Tibial nerve (tissue), 4 donors: ENCODE data around the gene PPDPF. TPM values are rescaled to one million over a fixed set of nuclear protein-coding genes. Genes with fewer than 3 reads are reported as not detected.

Source experiments
- DNase-seq, 2 donors: peaks; one replicate each; pipeline ENCODE4 v3.0.0-alpha.2; 2019; ENCODE audit warnings: low spot score in 2 of 2
- H3K27ac ChIP-seq, 4 donors: fragments of 200-600 bp; sonication (generic) in 3 of 4; one replicate each; pipeline ENCODE4 v1.5.1; 2017 to 2019; ENCODE audit warnings: mild to moderate bottlenecking in 1 of 4
- H3K27me3 ChIP-seq, 2 donors: fragments of 200-600 bp; sonication (generic) in 1 of 2; one replicate each; pipeline versions ENCODE4 v1.5.1 to v1.6.0; 2017 to 2019
- H3K36me3 ChIP-seq, 3 donors: fragments of 200-600 bp; sonication (generic); one replicate each; pipeline ENCODE4 v1.5.1; 2018 to 2019
- H3K4me1 ChIP-seq, 4 donors: fragments of 200-600 bp; sonication (generic) in 3 of 4; one replicate each; pipeline ENCODE4 v1.5.1; 2017 to 2019
- H3K4me3 ChIP-seq, 4 donors: fragments of 200-600 bp; sonication (generic) in 3 of 4; one replicate each; pipeline ENCODE4 v1.5.1; 2017 to 2019; ENCODE audit warnings: mild to moderate bottlenecking in 1 of 4, moderate library complexity in 1 of 4
- H3K9me3 ChIP-seq, 4 donors: fragments of 200-600 bp; sonication (generic) in 3 of 4; one replicate each; pipeline ENCODE4 v1.5.1; 2017 to 2019
- EP300 ChIP-seq, 2 donors: sonication (generic); formaldehyde crosslinking; IDR thresholded peaks; one replicate each; pipeline ENCODE4 v1.6.1; 2017; ENCODE audit warnings: antibody characterized with exemption in 2 of 2, mild to moderate bottlenecking in 1 of 2
- POLR2A ChIP-seq, 2 donors: fragments of 450-650 bp; IDR thresholded peaks; one replicate each; pipeline ENCODE4 v1.6.1; 2017; ENCODE audit warnings: antibody characterized with exemption in 2 of 2, mild to moderate bottlenecking in 2 of 2, moderate library complexity in 2 of 2
- WGBS, 2 donors: methylation state at CpG; one replicate each; pipeline ENCODE4 v1.1.5; 2018; 5-methylcytosine and 5-hydroxymethylcytosine counted together
- total RNA-seq, 4 donors: library from RNA; depleted of rRNA; stranded (reverse); fragments of >200 nt; gene quantifications; one replicate each; pipeline ENCODE4 v1.1.0, GENCODE V29; 2016
- TF ChIP-seq, protein P1 (sequence below), 5 experiments: fragments of 200-600 bp in 3 of 5; fragments of 450-650 bp in 2 of 5; sonication (generic) in 3 of 5; IDR thresholded peaks; one replicate each; pipeline ENCODE4 v1.5.1; 2016 to 2019; ENCODE audit warnings: antibody characterized with exemption in 5 of 5, mild to moderate bottlenecking in 3 of 5, moderate library complexity in 2 of 5

PPDPF gene
- total RNA-seq, 4 donors from 2014 or later = 59.0 to 165 (median 119) TPM

DNA sequence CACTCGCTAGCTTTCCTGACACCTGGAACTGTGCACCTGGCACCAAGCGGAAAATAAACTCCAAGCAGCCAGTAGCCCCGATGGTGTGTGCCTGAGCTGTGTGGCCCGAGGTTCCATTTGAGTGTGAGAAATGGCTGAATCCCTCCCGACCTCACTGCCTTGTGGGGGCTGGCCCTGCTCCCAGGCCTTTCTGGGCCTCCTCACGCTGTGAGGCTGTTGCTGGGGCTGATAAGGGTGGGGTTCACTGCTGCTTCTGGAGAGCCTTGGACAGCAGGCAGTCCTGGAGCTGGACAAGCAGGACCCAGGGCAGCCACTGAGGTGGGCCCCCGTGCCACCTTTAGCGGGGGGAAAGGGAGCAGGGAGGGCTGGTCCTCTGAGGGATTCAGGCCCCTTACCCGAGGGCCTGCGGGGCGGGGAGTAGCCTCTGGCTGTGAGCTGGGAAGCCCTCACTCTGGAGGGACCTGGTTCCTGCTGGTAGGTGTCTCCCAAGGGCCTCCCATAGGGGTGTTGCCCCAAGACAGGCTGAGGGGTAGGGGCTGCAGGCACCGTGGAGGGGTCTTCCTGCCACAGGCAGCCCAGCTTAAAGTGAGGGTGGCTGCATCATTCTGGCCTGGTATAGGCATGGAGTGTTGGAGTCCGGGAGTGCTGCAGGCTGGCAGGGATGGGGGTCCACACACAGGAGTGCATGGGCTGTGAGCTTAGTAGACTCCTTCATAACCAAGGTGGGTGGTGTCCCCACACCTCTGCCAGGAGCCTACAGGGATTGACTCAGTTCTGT, 1.7 kb downstream of the PPDPF start:
- WGBS, 2 donors = 60 to 61% methylated on average over 8 to 13 of the region's 13 CpGs
- Histone ChIP-seq H3K4me3 (peak overlapping the region in 3 of 4 donors; percentile 72 to 99 (median 98)), H3K9me3 (peaks cover 0 to 10% (median 0%) of the 10 kb centered on the region in 4 donors), H3K36me3 (peaks cover 0 to 31% (median 0%) of the 10 kb centered on the region in 3 donors), H3K27me3 (peaks cover 0 to 4% of the 10 kb centered on the region in 2 donors), H3K4me1 (peaks cover 0 to 43% (median 16%) of the 10 kb centered on the region in 4 donors), H3K27ac (peak overlapping the region; percentile 93 to 100 (median 95))
- TF ChIP-seq, protein P1, sequence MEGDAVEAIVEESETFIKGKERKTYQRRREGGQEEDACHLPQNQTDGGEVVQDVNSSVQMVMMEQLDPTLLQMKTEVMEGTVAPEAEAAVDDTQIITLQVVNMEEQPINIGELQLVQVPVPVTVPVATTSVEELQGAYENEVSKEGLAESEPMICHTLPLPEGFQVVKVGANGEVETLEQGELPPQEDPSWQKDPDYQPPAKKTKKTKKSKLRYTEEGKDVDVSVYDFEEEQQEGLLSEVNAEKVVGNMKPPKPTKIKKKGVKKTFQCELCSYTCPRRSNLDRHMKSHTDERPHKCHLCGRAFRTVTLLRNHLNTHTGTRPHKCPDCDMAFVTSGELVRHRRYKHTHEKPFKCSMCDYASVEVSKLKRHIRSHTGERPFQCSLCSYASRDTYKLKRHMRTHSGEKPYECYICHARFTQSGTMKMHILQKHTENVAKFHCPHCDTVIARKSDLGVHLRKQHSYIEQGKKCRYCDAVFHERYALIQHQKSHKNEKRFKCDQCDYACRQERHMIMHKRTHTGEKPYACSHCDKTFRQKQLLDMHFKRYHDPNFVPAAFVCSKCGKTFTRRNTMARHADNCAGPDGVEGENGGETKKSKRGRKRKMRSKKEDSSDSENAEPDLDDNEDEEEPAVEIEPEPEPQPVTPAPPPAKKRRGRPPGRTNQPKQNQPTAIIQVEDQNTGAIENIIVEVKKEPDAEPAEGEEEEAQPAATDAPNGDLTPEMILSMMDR (IDR thresholded peaks at IDR 0.05) = no peak
- TF ChIP-seq POLR2A (IDR thresholded peaks at IDR 0.05) = no peak
- TF ChIP-seq EP300 (IDR thresholded peaks at IDR 0.05) = no peak
- no peak for DNase-seq

DNA sequence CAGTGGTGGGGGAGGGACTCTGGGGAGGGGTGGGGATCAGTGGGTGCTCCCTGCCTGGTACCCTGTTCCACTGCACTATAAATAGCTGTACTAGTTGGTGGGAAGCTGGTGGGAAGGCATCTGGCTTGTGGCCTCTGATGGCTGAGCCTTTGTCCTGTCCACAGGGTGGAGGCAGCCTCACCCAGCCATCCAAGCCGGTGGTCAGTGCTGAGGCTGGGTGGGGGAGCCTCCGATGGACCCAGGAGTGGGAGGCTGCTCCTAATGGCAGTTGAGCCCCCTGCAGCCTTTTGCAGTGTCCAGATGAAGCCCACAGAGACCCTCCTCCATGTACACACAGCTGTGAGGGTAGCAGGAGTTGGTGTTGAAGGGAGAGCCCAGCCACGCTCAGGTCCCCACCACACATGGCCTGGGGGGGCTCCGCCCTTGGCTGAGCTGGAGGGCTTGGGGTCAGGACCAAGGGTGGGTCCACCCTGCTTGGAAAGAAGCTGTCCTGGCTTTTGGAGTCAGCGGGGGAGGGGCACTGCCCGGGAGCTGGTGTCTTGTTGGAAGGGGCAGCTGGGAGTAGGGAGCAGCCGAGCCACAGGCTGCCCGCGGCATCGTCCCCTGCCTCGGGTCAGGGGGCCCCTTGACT, 2.5 kb downstream of the PPDPF start:
- Histone ChIP-seq H3K27me3 (peaks cover 0 to under 1% of the 10 kb centered on the region in 2 donors), H3K27ac (peak overlapping the region in 2 of 4 donors; percentile 16 to 100), H3K4me3 (no peak overlapping the region), H3K9me3 (peaks cover 0 to 10% (median 0%) of the 10 kb centered on the region in 4 donors), H3K4me1 (peaks cover 0 to 43% (median 16%) of the 10 kb centered on the region in 4 donors), H3K36me3 (peaks cover 0 to 26% (median 0%) of the 10 kb centered on the region in 3 donors)
- no peak for DNase-seq
- 87 to 91% methylated on average over 9 to 11 of the region's 11 CpGs for WGBS, 2 donors
- TF ChIP-seq EP300 (IDR thresholded peaks at IDR 0.05) (no peak), POLR2A (IDR thresholded peaks at IDR 0.05) (no peak)
- TF ChIP-seq, protein P1 (IDR thresholded peaks at IDR 0.05) = no peak

DNA sequence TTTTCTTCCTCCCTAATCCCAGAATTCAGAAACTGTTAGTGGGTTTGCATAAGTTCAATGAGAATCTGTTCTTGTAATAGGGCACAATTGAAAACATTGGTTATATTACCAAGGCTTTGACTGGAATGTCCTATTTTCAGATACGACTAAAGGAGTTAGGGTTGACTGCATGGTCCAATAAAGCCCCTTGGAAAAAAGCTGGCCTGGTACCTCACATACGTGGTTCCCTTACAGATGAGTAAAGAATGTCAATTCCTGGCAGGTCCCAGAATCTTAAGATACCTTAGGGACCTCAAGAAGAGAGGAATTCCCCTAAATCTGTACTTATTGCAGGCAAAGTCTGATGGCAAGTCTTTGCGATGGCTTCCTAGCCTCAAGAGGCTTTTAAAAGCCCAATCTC, 4.6 kb downstream of the PPDPF start:
- 48 to 49% methylated on average over 3 of the region's 3 CpGs for WGBS, 2 donors
- H3K4me1 ChIP-seq = peaks cover 0 to 34% (median 16%) of the 10 kb centered on the region in 4 donors
- H3K36me3 ChIP-seq = peaks cover 0 to 26% (median 0%) of the 10 kb centered on the region in 3 donors
- H3K9me3 ChIP-seq = peaks cover 0 to 10% (median 0%) of the 10 kb centered on the region in 4 donors
- DNase-seq = no peak
- no peak for TF ChIP-seq EP300 (IDR thresholded peaks at IDR 0.05)
- TF ChIP-seq, protein P1 (IDR thresholded peaks at IDR 0.05) = no peak
- TF ChIP-seq POLR2A (IDR thresholded peaks at IDR 0.05) = no peak
- no peak overlapping the region for H3K27ac ChIP-seq
- no peaks in the 10 kb centered on the region for H3K27me3 ChIP-seq
- H3K4me3 ChIP-seq = no peak overlapping the region

DNA sequence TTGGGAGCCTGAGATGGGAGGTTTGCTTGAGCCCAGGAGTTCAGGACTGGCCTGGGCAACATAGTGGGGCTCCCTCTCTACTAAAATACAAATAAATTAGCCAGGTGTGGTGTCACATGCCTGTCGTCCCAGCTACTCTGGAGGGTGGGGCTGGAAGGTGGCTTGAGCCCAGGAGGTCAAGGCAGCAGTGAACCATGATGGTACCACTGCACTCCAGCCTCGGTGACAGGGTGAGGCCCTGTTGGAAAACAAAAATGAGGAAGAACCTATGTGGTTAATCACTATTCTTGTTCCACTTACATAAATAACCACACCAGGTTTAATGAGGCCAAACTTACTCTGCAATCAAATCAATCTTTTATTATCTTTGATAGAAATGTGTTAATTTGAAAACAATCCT, 5.4 kb downstream of the PPDPF start:
- Histone ChIP-seq H3K27ac (no peak overlapping the region), H3K36me3 (peaks cover 0 to 26% (median 0%) of the 10 kb centered on the region in 3 donors), H3K9me3 (peaks cover 0 to 10% (median 0%) of the 10 kb centered on the region in 4 donors), H3K27me3 (no peaks in the 10 kb centered on the region), H3K4me3 (no peak overlapping the region), H3K4me1 (peaks cover 0 to 40% (median 16%) of the 10 kb centered on the region in 4 donors)
- no peak for DNase-seq
- TF ChIP-seq, protein P1 (IDR thresholded peaks at IDR 0.05) = no peak
- TF ChIP-seq EP300 (IDR thresholded peaks at IDR 0.05) (no peak), POLR2A (IDR thresholded peaks at IDR 0.05) (no peak)
- WGBS, 2 donors = 13 to 39% methylated on average over 2 of the region's 2 CpGs

DNA sequence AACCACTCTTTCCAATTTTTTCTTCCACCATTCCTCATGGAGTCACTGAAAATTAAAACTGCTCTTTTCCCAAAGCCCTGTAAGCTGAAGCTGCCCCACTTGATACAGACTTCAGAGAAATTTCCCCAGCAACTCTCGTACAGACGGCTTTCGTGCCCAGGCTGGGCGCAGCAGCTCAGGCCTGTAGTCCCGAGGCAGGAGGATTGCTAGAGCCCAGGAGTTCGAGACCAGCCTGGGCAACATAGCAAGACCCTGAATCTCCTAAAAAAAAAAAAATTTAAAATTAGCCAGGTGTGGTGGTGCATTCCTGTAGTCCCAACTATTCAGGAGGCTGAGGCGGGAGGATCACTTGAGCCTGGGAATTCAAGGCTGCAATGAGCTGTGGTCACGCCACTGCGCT, 6.6 kb downstream of the PPDPF start:
- Histone ChIP-seq H3K4me1 (peaks cover 0 to 30% (median 6%) of the 10 kb centered on the region in 4 donors), H3K9me3 (peaks cover 0 to 10% (median 0%) of the 10 kb centered on the region in 4 donors), H3K27ac (no peak overlapping the region), H3K4me3 (no peak overlapping the region), H3K27me3 (no peaks in the 10 kb centered on the region), H3K36me3 (peaks cover 0 to 18% (median 0%) of the 10 kb centered on the region in 3 donors)
- DNase-seq = no peak
- WGBS, 2 donors = 82 to 84% methylated on average over 9 of the region's 9 CpGs
- TF ChIP-seq, protein P1 (IDR thresholded peaks at IDR 0.05) = no peak
- TF ChIP-seq EP300 (IDR thresholded peaks at IDR 0.05) = no peak
- no peak for TF ChIP-seq POLR2A (IDR thresholded peaks at IDR 0.05)
